Aorta (tissue), 5 donors: ENCODE results near the gene IFNAR1. TPM values are rescaled to one million over a fixed set of nuclear protein-coding genes. Genes with fewer than 3 reads are reported as not detected.
"Not testable (repeated sequence)": the region's sequence is repeated elsewhere in the genome, so short reads cannot be mapped to it uniquely, and the experiment has no call there.

ENCODE experiments used
- ATAC-seq: fragments of 200-7000 bp; cut with Tn5 transposase; one replicate; pipeline ENCODE4 v1.9.1; 2022; ENCODE audit warnings: moderate library complexity; ENCODE audit not compliant: low FRiP score
- DNase-seq, 2 donors: peaks; one replicate each; pipeline ENCODE4 v3.0.0-alpha.2; 2020
- H3K27ac ChIP-seq, 2 donors: one replicate each; pipeline ENCODE4 v1.5.1; 2013; ENCODE audit warnings: low read length in 2 of 2, mild to moderate bottlenecking in 2 of 2, moderate library complexity in 2 of 2, control low read depth in 1 of 2, inconsistent platforms in 1 of 2, low read depth in 1 of 2
- H3K27me3 ChIP-seq, 2 donors: one replicate each; pipeline ENCODE4 v1.6.1; 2013; ENCODE audit warnings: control low read depth in 1 of 2, low read length in 1 of 2, mild to moderate bottlenecking in 1 of 2, moderate library complexity in 1 of 2; ENCODE audit not compliant: insufficient read depth in 2 of 2, control insufficient read depth in 1 of 2
- H3K36me3 ChIP-seq, 2 donors: one replicate each; pipeline ENCODE4 v1.6.1; 2013; ENCODE audit warnings: control low read depth in 1 of 2, low read length in 1 of 2, mild to moderate bottlenecking in 1 of 2; ENCODE audit not compliant: insufficient read depth in 2 of 2, control insufficient read depth in 1 of 2
- H3K4me1 ChIP-seq, 2 donors: one replicate each; pipeline ENCODE4 v1.6.1; 2013; ENCODE audit warnings: low read length in 2 of 2, control low read depth in 1 of 2, mild to moderate bottlenecking in 1 of 2, moderate library complexity in 1 of 2; ENCODE audit not compliant: insufficient read depth in 2 of 2, control insufficient read depth in 1 of 2
- H3K4me3 ChIP-seq, 2 donors: one replicate each; pipeline ENCODE4 v1.5.1; 2013; ENCODE audit warnings: low read length in 2 of 2, control low read depth in 1 of 2, mild to moderate bottlenecking in 1 of 2
- H3K9me3 ChIP-seq: one replicate; pipeline ENCODE4 v1.6.1; 2013; ENCODE audit warnings: mild to moderate bottlenecking, low read length; ENCODE audit not compliant: control insufficient read depth
- WGBS, 2 donors: extraction: QIAGEN DNeasy Blood & Tissue Kit; methylation state at CpG; one replicate each; pipeline ENCODE4 v1.1.7; 2013; 5-methylcytosine and 5-hydroxymethylcytosine counted together
- intact Hi-C, 2 donors: fragments of 100-400 bp; cut with DNase I; formaldehyde crosslinking; loops; one replicate each; pipeline versions ENCODE4 v1.14.2 to v1.15.0; 2022
- polyA plus RNA-seq, 2 donors: library from polyadenylated mRNA; stranded (reverse); fragments of 200-250 nt; gene quantifications; one replicate each; pipeline ENCODE4 v1.2.3, GENCODE V29; 2013
- total RNA-seq, 2 donors: library from RNA; stranded (reverse); fragmentation: NEBNext Ultra II Directional; extraction: Animal tissue kit (Norgen Biotek cat#: 25700); gene quantifications; one replicate each; pipeline ENCODE4 v1.2.1, GENCODE V29; 2021
- donor health status: healthy with polysubstance abuse.
- donor health status: Bipolar disorder and iron deficiency.
- donor health status: DM: no; HTN: no; CAD: no.
- donor health status: DM: no; HTN: no; CAD: no.
- donor health status: DM: yes; HTN: yes; CAD: no.

The IFNAR1 gene
- total and polyA plus RNA-seq, 4 donors: 13.9 to 59.3 (median 33.4) TPM

DNA sequence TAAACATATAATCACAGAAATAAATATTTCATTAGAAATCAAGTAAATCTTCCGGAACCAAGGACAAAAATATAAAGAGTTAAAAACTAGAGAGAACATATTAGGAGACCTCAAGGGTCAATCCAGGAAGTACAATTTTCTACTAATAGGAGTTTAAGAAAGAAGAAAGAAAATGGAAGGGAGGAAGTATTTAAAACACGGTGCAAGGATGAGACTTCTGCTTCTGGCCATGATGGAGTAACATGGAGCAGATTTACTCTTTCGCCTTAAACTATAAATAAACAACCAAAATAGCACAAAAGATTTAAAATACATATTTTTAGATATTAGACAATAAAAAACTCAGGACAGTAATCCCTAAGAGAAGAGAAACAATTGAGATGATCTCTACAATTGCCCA is 12.6 kb upstream of the IFNAR1 start:
- Histone ChIP-seq H3K4me3 (no peak overlapping the region), H3K9me3 (peaks cover 1% of the 10 kb centered on the region), H3K27ac (no peak overlapping the region), H3K4me1 (no peaks in the 10 kb centered on the region), H3K27me3 (no peaks in the 10 kb centered on the region), H3K36me3 (no peaks in the 10 kb centered on the region)
- DNase-seq: no peak
- WGBS, 2 donors: 87 to 91% methylated on average over 3 of the region's 3 CpGs
- no peak for ATAC-seq
- intact Hi-C loops: no loop called here

DNA sequence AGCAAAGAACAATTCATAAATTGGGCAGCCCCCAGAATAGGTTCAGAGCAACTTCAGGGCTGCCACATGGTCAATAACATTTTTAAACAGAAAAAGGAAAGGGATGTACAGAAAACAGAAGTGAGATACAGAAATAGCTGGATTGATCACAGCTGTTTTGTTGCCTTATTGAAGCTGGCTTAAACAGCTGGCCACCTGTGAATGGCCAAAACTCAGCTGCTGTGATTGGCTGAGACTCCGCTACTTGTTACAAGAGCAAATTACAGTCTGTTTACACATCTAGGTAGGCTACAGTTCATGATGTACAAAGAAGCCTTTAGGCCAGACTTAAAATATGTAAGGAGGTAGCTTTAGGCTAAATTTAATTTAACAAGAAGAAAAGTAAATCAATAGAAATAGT is 11.6 kb upstream of the IFNAR1 start:
- Histone ChIP-seq H3K4me3 (no peak overlapping the region), H3K27me3 (no peaks in the 10 kb centered on the region), H3K9me3 (peaks cover 1% of the 10 kb centered on the region), H3K36me3 (no peaks in the 10 kb centered on the region), H3K4me1 (no peaks in the 10 kb centered on the region), H3K27ac (no peak overlapping the region)
- ATAC-seq (no peak), DNase-seq (no peak)
- intact Hi-C loops: no loop called here
- WGBS, 2 donors: 94 to 99% methylated on average over 1 of the region's 1 CpG

- Histone ChIP-seq H3K4me1 (no peaks in the 10 kb centered on the region), H3K27ac (no peak overlapping the region), H3K27me3 (no peaks in the 10 kb centered on the region), H3K36me3 (no peaks in the 10 kb centered on the region), H3K4me3 (no peak overlapping the region), H3K9me3 (peaks cover 1% of the 10 kb centered on the region)
- no peak for DNase-seq
- intact Hi-C loops: no loop called here
- WGBS, 2 donors: 77 to 92% methylated on average over 4 of the region's 4 CpGs
- no peak for ATAC-seq
These were observed 11.2 kb upstream of the IFNAR1 start for GRCh38 chr21:33313611-33314010.

GRCh38 chr21:33314111-33314510 is 10.7 kb upstream of the IFNAR1 start:
- DNase-seq: no peak
- no peaks in the 10 kb centered on the region for H3K27me3 ChIP-seq
- no peak overlapping the region for H3K4me3 ChIP-seq
- no peaks in the 10 kb centered on the region for H3K36me3 ChIP-seq
- ATAC-seq: no peak
- intact Hi-C loops: no loop called here
- H3K9me3 ChIP-seq: peaks cover 1% of the 10 kb centered on the region
- no peaks in the 10 kb centered on the region for H3K4me1 ChIP-seq
- 79 to 80% methylated on average over 4 of the region's 4 CpGs for WGBS, 2 donors
- H3K27ac ChIP-seq: no peak overlapping the region

DNA sequence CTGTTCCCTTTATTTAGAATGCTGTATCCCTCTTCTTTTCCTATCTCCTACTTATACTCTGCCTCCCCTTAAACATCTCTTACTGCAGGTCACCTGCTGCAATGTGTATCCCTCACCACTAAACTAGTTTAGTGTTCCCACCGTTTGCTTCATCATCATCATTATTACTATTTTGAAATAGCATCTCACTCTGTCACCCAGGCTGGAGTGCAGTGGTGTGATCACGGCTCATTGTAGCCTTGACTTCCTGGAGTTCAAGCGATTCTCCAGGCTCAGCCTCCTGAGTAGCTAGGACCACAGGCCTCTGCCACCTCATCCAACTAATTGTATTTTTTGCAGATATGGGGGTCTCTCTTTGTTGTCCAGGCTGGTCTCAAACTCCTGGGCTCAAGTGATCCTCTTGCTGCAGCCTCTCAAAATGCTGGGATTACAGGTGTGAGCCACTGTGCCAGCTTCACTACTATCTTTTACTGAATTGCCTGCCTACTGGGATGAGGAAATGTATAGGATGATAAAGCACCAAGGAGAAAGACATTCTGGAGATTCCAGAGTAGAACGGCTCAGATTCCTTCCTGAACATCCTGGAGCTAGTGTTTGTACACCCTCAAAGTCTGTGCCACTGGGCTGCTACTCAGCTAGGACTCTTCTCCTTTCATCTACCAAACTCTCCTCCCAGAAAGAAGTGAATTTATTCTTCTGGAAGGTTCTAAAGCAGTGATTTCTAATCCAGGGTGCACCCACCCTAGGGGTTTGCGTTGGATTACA is 8.6 kb upstream of the IFNAR1 start:
- Histone ChIP-seq H3K9me3 (peaks cover 1% of the 10 kb centered on the region), H3K27ac (no peak overlapping the region), H3K36me3 (no peaks in the 10 kb centered on the region), H3K27me3 (no peaks in the 10 kb centered on the region), H3K4me3 (no peak overlapping the region), H3K4me1 (no peaks in the 10 kb centered on the region)
- WGBS, 2 donors: 70% methylated on average over 5 of the region's 5 CpGs
- no peak for DNase-seq
- intact Hi-C loops: no loop called here
- ATAC-seq: no peak

GRCh38 chr21:33317145-33317544 is 7.6 kb upstream of the IFNAR1 start:
- Histone ChIP-seq H3K9me3 (peaks cover 1% of the 10 kb centered on the region), H3K36me3 (no peaks in the 10 kb centered on the region), H3K27ac (no peak overlapping the region), H3K4me1 (no peaks in the 10 kb centered on the region), H3K4me3 (no peak overlapping the region), H3K27me3 (no peaks in the 10 kb centered on the region)
- ATAC-seq (no peak), DNase-seq (no peak)
- WGBS, 2 donors: 57 to 60% methylated on average over 6 of the region's 6 CpGs
- intact Hi-C loops: no loop called here

DNA sequence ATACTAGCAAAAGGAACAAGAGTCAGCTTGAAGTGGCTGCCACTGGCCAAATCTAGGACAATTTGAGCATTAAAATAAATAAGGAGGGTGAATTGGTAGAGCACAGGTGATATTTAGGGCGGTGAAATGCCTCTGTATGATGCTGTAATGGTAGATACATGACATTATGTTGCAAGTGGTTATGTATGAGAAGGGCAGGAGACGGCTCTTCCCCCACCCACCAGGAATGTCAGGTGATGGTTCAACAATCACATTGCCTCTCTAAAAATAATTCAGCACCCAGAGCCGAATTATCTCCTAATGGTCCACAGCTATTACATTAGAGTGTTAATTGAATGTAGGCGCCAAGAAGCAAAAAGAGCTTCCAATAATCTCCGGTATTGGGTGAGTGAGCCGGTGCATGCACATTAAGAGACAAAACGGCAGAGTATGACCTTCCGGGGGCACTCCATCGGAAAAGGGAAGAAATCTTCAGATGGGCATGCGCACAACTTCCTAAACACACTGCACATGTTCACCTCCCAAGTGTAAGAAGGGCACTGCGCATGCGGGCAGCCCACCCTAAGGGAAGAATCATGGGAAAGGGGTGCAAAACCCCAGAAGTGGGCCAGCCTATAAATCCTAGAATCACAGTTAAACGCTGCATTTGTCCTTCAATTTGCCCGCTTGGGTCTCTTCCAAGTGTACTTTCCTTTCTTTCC is 6.8 kb upstream of the IFNAR1 start:
- Histone ChIP-seq H3K9me3 (peaks cover 1% of the 10 kb centered on the region), H3K4me1 (no peaks in the 10 kb centered on the region), H3K4me3 (no peak overlapping the region), H3K36me3 (no peaks in the 10 kb centered on the region), H3K27ac (no peak overlapping the region), H3K27me3 (no peaks in the 10 kb centered on the region)
- intact Hi-C loops: no loop called here
- ATAC-seq (no peak), DNase-seq (no peak)
- 84 to 86% methylated on average over 14 of the region's 14 CpGs for WGBS, 2 donors

DNA sequence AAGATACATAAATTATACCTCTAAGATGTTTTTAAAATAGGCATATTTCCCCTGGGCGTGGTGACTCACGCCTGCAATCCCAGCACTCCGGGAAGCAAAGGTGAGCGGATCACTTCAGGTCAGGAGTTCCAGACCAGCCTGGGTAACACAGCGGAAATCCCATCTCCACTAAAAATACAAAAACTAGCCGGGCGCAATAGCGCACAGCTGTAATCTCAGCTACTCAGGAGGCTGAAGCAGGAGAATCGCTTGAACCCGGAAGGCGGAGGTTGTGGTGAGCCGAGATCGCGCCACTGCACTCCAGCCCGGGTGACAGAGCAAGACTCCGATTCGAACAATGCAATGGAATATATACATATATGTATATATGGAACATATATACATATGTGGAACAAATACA is 3.8 kb upstream of the IFNAR1 start:
- peak in 1 of 2 donors; percentile 54 for DNase-seq
- H3K9me3 ChIP-seq, H3K27ac ChIP-seq, ATAC-seq, H3K4me3 ChIP-seq, H3K4me1 ChIP-seq, H3K27me3 ChIP-seq, H3K36me3 ChIP-seq: not testable (repeated sequence)
- intact Hi-C loops: loop anchor here in 1 of 2 donors (10.0 kb wide), 2 partner anchors 64 to 124 kb away; no protein-coding TSS in a partner anchor
- 86 to 91% methylated on average over 17 of the region's 17 CpGs for WGBS, 2 donors

GRCh38 chr21:33323610-33324009 is 1.2 kb upstream of the IFNAR1 start:
- not testable (repeated sequence) for H3K9me3 ChIP-seq, H3K4me3 ChIP-seq, H3K27me3 ChIP-seq, DNase-seq, H3K4me1 ChIP-seq, H3K36me3 ChIP-seq, H3K27ac ChIP-seq, ATAC-seq
- intact Hi-C loops: loop anchor here (2.0 to 10.0 kb wide), 3 partner anchors 57 to 121 kb away; partner anchors contain the start of gene IL10RB (in 1 of the 2)
